Measurements from ENCODE around the gene LEFTY2. TPM values are rescaled to one million over a fixed set of nuclear protein-coding genes. Genes with fewer than 3 reads are reported as not detected.
"Not testable (repeated sequence)": the region's sequence is repeated elsewhere in the genome, so short reads cannot be mapped to it uniquely, and the experiment has no call there.

LEFTY2 gene
- total RNA-seq, 1 experiment from 2014 or later: not detected

DNA sequence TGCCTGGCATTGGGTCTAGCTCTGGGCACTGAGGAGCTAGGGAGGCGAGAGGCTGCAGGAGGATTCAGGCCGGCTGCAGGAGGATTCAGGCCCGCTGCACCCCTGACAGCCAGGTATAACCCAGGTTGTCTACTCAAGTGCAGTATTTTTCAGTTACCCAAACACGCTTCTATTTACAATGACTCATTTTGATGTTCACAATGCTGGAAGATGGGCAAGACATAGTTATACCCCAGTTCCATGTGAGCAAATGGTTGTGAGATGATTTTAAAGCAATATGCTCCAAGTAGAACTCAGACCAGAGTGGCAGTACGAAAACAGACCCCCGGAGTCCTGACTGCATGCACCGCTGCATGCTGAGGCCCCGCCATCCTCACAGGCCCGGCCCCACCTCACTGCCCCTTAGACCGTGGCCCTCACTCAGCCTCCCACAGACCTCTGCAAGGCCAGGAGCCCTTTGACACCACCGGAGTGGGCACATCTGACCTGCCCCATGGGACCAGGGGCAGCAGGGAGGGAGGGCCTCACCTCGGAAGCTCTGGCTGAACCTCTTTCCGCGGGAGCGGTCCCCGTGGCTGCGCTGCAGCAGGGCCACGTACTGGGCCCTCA lies 52.6 kb downstream of the LEFTY2 start:
- Mint-ChIP-seq H3K27ac (ENCODE audit: low read depth, unreplicated experiment) (no peak overlapping the region), H3K4me3 (ENCODE audit: unreplicated experiment) (no peak overlapping the region), H3K27me3 (ENCODE audit: insufficient read depth, unreplicated experiment) (no peaks in the 10 kb centered on the region)

DNA sequence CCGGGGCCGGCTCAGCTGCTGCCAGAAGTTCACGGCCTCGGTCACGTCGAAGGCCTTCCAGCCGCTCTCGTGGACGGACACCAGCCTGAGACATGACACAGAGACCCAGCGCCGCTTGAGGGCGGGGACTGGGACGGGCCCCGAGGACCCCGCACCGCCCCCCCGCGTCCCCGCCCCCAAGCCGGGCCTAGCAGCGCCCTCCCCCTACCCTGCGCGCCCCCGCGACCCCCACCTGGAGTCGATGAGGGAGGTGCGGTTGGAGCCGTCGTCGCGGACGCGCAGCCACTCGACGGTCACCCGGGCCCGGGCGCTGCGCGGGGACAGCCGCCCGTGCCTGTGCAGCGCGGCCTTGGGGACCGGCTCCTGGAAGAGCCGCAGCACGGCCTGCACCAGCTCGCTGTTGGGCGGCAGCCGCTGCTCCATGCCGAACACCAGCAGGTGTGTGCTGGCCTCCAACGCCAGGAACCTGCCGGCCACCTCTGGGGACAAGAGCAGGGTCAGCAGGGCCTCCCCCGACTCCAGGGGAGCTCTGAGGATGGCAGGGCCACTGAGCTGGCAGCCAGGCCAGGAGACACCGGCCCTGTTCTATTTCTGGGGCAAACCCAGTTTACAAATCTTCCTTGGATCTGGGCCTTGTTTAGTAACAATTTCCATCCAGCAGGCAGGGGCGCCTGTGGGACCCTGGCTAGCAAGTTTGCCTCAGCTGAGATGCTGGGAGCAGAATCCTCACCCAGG lies 53.3 kb downstream of the LEFTY2 start:
- not testable (repeated sequence) for BruUV-seq (replicated peaks)

More for the DNA sequence above, 52.6 kb downstream of the LEFTY2 start:
- Mint-ChIP-seq H3K36me3 (ENCODE audit: insufficient read depth, unreplicated experiment) (no peaks in the 10 kb centered on the region), H3K4me1 (ENCODE audit: insufficient read depth, unreplicated experiment) (peaks cover 13% of the 10 kb centered on the region), H3K9me3 (ENCODE audit: unreplicated experiment) (no peaks in the 10 kb centered on the region)
- DNase-seq (ENCODE audit: unreplicated experiment): no peak
- intact Hi-C loops (cut with micrococcal nuclease): no loop called here
- no TSS peak for BruUV-seq (replicated peaks)
- CTCF ChIA-PET: interaction anchor here (0.8 to 1.1 kb wide), 3 partner anchors 20 to 99 kb away, joined by 3 to 4 read pairs (median 3); no protein-coding TSS in a partner anchor
- TF ChIP-seq, protein P1, sequence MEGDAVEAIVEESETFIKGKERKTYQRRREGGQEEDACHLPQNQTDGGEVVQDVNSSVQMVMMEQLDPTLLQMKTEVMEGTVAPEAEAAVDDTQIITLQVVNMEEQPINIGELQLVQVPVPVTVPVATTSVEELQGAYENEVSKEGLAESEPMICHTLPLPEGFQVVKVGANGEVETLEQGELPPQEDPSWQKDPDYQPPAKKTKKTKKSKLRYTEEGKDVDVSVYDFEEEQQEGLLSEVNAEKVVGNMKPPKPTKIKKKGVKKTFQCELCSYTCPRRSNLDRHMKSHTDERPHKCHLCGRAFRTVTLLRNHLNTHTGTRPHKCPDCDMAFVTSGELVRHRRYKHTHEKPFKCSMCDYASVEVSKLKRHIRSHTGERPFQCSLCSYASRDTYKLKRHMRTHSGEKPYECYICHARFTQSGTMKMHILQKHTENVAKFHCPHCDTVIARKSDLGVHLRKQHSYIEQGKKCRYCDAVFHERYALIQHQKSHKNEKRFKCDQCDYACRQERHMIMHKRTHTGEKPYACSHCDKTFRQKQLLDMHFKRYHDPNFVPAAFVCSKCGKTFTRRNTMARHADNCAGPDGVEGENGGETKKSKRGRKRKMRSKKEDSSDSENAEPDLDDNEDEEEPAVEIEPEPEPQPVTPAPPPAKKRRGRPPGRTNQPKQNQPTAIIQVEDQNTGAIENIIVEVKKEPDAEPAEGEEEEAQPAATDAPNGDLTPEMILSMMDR (IDR thresholded peaks at IDR 0.05; ENCODE audit: unreplicated experiment): no peak
- POLR2A ChIA-PET: interaction anchor here (1.0 to 3.3 kb wide), 6 partner anchors 9 to 78 kb away, joined by 3 to 11 read pairs (median 4); partner anchors contain the start of genes EPHX1 and PYCR2

DNA sequence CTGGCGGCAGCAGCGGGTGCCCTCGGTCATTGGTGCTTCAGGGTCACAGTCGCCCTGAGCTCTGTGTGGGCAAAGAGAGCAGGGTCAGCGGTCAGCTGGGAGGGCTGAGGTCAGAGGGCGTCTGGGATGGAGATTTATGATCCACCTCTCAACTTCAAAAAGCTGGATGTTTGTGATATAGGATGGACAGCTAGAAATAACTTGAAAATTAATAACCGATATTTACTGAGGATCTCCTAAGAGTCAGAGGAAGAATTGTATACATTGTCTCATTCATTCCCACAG lies 54.0 kb downstream of the LEFTY2 start:
- H3K4me3 Mint-ChIP-seq (ENCODE audit: unreplicated experiment): no peak overlapping the region

More for the DNA sequence above, 53.3 kb downstream of the LEFTY2 start:
- intact Hi-C loops (cut with micrococcal nuclease); DNase-seq (ENCODE audit: unreplicated experiment); H3K27ac Mint-ChIP-seq (ENCODE audit: low read depth, unreplicated experiment); H3K36me3 Mint-ChIP-seq (ENCODE audit: insufficient read depth, unreplicated experiment); H3K4me3 Mint-ChIP-seq (ENCODE audit: unreplicated experiment); H3K27me3 Mint-ChIP-seq (ENCODE audit: insufficient read depth, unreplicated experiment); H3K9me3 Mint-ChIP-seq (ENCODE audit: unreplicated experiment): not testable (repeated sequence)
- CTCF ChIA-PET: interaction anchor here (0.5 to 3.0 kb wide), 3 partner anchors 11 to 292 kb away, joined by 3 to 12 read pairs (median 4); no protein-coding TSS in a partner anchor
- POLR2A ChIA-PET: interaction anchor here (1.0 to 8.6 kb wide), 3 partner anchors 9 to 36 kb away, joined by 3 to 263 read pairs (median 11); partner anchors contain the start of gene PYCR2
- H3K4me1 Mint-ChIP-seq (ENCODE audit: insufficient read depth, unreplicated experiment): peaks cover 18% of the 10 kb centered on the region

More for the DNA sequence above, 54.0 kb downstream of the LEFTY2 start:
- Mint-ChIP-seq H3K36me3 (ENCODE audit: insufficient read depth, unreplicated experiment) (no peaks in the 10 kb centered on the region), H3K4me1 (ENCODE audit: insufficient read depth, unreplicated experiment) (peaks cover 18% of the 10 kb centered on the region), H3K9me3 (ENCODE audit: unreplicated experiment) (no peaks in the 10 kb centered on the region), H3K27ac (ENCODE audit: low read depth, unreplicated experiment) (no peak overlapping the region), H3K27me3 (ENCODE audit: insufficient read depth, unreplicated experiment) (no peaks in the 10 kb centered on the region)
- BruUV-seq (replicated peaks): no TSS peak
- DNase-seq (ENCODE audit: unreplicated experiment): no peak
- TF ChIP-seq, protein P1 (IDR thresholded peaks at IDR 0.05; ENCODE audit: unreplicated experiment): no peak
- CTCF ChIA-PET: interaction anchor here (0.5 to 3.0 kb wide), 4 partner anchors 10 to 293 kb away, joined by 3 to 12 read pairs (median 4); no protein-coding TSS in a partner anchor
- intact Hi-C loops (cut with micrococcal nuclease): no loop called here
- POLR2A ChIA-PET: interaction anchor here (3.3 to 8.6 kb wide), 2 partner anchors 10 to 34 kb away, joined by 11 to 263 read pairs; partner anchors contain the start of gene PYCR2

Small RNAs within 50 kb of the gene (microRNA-seq; reads per million reads assigned to microRNA genes)
- 1.3 reads per million, percentile 3 among the genes with 10 or more reads in this experiment for gene MIR6741

Other genes starting within 250 kb of the LEFTY2 start
- 417 and 511 TPM in 2 replicates for gene SRP9, start 163.4 kb downstream of the LEFTY2 start, total RNA-seq (2022)
- 25.0 and 35.8 TPM in 2 replicates for gene EPHX1, start 131.1 kb downstream of the LEFTY2 start, total RNA-seq (2022)
- 52.1 and 71.2 TPM in 2 replicates for gene TMEM63A, start 58.8 kb downstream of the LEFTY2 start, total RNA-seq (2022)
- gene LEFTY1, start 52.1 kb downstream of the LEFTY2 start, total RNA-seq (2022): not detected in 2 replicates
- 172 and 173 TPM in 2 replicates for gene PYCR2, start 17.0 kb downstream of the LEFTY2 start, total RNA-seq (2022)
- 59.3 and 61.8 TPM in 2 replicates for gene SDE2, start 58.1 kb upstream of the LEFTY2 start, total RNA-seq (2022)
- 635 and 710 TPM in 2 replicates for gene H3-3A, start 121.5 kb upstream of the LEFTY2 start, total RNA-seq (2022)
- 93.9 and 122 TPM in 2 replicates for gene ACBD3, start 245.5 kb upstream of the LEFTY2 start, total RNA-seq (2022)

Data from MCF 10A (cell line).